NOMO-1 treated with dmso at 0.1 percent for 144 hours (cell line): ENCODE measurements around the gene DPH1.
A peak's percentile ranks its signal among the peaks of the same experiment; 100 is the strongest.

Experiments used
- DNase-seq: peaks from one replicate; lab custom pipeline; 2025; ENCODE audit not compliant: unreplicated experiment; lab: John Stamatoyannopoulos, UW

DPH1 gene

DNA sequence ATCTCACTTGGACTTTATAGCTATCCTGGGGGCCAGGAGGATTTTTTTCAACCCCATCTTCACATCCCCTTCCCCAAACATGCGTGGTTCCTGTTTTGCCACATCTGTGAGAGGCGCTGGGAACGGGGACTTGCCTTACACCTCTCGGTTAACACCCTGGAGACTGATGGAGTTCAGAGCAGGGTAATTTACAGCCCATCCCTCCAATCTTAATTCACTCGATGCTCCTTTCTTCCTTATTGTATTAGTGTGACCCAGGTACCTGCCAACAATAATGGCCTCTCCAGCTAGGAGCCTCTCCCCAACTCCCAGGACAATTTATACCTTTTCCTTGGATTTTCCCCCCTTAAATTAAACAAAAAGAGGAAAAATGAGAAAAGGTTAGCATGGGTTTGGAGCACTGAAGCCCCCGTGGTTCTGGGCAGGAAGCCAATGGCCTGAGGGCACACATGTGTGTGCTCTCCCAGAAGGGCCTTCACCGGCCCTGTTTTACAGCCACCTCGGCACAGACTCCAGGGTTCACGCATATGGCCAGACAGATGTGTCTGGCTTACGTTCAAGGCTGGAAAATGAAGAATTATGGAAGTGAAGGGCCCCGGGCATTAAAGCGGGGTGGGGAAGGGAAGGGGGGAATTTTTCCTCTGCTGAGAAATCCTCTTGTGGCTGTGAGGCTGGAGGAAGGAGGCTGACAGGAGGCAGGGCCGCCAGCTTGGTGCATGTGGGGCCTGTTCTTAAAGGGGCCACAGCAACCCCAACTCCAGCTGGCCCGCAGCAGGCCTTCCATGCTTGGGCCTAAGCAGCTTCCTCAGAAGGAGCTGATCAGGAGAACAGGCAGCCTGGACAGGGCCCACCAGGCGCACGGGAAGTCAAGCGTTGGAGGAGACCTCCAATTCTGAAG, 46.4 kb downstream of the DPH1 start:
- no peak for DNase-seq

DNA sequence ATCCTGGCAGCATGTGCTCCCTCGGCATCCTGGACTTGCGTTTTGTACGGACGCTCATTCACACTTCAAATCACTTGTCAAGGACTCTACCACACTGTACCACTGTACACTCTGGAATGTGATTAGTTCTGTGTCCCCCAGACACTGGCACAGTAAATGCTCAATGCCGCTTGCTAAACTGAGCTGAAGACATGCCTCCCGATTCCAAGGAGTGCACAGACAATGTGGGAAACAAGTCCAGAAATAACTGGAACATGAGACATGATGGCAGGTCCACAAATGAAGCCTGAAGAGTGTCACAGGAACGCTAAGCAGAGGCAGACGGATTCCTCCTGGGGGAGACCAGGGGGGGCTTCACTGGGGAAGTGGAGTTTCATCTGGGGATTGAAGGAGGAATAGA, 47.1 kb downstream of the DPH1 start:
- DNase-seq: no peak

DNA sequence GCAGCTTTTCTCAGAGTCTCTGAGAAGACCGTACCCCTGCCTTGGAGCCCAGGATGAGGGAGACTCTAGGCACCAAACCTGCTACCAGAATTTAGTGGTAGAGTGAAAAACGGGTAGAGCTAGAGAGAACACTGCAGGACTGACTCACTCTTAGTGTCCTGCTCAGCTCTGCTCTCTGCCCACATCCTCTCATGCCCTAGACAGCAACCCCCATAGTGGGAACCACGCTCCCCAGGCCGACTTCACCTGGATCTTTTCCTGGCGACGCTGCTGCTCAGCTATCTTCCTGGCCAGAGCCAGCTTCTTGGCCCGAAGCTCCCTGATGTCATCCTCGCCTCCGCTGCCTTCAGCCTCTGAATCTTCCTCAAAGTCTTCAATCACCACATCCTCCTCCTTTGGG, 51.6 kb downstream of the DPH1 start:
- no peak for DNase-seq

DNA sequence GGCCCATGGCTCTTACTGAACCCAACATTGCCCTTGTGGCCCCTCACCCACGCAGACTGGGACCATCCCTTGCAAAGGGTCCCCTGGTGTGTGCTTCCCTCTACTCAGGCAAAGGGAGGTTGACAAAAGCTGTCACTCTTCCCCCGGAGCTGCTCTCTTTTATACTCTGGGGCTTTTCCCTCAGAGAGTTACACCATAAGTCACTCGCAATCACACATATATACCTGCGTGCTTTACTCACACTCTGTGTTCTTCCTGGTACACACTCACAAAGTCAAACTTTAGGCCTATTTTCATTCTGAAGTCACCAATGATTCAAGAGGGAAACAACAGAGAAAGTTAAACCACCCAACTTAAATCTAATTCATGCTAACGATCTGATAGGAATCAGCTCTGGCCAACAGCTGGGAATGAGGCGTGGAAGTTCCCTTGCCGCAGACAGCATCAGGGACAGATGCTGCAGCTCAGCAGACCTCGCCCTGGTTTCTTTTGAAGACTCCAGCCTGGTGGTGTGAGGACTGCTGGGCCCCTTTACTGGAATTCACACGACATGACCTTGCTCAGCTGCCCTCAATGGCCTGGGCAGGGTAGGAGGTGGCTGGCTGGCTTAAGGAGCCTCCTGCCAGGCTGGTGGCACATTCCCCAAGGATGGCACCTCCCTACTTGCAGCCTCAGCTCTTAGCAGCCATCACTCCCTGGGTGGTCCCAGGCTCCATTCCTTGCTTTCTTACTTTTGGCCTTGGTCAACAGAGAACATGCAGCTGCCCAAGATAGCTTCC, 52.2 kb downstream of the DPH1 start:
- DNase-seq: no peak

DNA sequence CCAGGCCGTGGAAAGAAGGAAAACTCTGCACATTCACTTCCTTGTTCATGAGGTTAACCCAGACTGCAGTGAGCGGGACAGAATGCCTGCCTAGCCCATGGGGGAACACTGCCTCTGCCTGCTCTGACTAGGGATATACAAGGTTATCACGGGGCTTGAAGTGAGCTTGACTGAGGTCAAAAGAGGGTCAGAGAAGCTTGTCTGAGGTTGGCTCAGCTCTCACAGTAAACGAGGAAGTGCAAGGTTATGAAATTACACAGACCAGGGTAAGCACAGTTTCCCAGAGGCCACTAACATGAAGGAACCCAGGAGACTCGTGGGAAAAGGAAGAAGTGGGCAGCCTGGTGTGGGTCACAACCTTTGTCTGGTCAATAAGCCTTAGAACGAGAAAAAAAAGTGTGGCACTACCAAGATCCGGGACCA, 53.7 kb downstream of the DPH1 start:
- DNase-seq: peak; percentile 73

DNA sequence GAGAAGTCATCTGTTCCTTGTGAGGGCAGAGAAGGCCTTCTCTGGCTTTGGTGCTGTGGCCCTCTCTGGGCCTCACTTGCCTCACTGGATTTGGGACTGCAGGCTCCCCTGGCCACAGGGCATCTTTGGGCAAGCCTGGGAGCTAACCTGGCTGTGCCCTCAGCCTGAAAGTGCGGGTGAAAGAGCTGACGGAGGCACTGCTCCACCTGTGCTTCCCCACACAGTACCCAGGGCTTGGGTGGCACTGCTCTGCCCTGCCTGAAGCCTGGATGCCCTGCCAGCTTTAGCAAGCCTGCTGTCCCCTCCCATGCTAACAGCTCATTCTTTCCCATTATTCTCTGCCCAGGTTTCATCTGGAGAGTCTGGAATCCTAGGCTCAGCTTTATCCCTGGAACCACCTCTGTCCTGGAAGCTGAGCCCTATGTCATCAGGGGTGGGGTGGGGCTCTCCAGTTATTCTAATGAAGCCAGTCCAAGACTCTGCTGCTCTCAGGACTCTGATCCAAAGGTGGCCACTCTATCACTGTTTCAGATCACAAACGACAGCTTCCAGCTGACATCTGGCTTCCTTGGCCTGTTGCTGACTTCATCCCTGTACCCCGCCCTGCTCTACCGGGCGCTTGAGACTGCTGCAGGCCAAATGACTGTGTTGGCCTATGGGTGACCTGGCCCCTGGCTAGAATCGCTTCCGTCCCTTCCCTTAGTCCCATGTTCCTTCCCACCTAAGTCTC, 54.2 kb downstream of the DPH1 start:
- DNase-seq: no peak

DNA sequence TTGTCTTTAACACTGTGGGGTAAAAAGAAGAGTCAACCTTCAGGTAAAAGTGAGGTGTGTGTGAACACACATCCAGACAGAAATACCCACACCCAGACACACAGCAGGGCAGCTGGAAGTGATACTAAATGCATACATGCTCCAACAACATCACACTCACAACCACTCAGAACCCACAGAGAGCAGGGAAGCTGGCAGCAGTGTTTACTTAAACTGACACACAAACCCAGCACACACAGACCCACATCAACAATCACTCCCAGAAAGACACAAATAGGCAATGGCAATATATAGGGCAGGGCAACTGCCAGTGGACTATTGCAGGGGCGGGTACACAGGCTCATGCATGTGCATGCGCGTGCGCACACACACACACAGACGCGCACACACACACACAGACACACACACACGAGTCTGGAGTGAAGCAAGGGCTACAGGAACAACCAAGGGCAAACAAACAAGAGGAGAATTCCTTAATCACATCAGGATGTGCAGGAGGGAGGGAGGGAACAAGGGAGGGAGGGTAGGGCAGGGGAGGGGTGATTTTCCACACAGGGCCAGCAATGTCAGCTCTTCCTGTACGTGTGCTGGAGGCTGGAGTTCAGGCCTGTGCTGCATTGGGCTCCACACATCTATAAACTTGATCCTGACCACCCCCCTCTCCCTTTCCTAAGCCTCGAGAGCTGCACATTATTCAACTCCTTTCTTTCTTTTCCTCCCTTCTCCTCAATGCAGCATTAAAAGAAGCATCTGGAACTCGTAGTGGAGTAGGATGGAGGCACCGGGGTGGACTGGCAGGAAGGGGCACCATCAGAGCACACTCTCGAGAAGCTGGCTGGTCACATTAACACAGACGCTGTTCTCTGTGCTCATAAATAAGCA, 55.1 kb downstream of the DPH1 start:
- no peak for DNase-seq

DNA sequence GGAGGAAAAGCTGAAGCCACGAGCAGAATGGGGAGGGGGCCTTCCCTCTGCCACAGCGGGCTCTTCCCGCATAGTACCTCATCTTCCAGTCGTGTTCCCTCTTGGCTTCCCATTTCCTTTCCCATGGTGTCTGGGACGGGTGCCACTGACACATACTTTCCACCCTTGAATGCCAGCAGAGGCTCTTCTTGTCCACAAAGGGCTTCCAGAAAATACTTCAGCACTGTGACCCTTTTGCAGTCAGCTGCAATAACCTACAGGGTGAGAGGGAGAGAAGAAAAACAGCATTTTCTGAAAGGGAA, 55.6 kb downstream of the DPH1 start:
- DNase-seq: no peak

DNA sequence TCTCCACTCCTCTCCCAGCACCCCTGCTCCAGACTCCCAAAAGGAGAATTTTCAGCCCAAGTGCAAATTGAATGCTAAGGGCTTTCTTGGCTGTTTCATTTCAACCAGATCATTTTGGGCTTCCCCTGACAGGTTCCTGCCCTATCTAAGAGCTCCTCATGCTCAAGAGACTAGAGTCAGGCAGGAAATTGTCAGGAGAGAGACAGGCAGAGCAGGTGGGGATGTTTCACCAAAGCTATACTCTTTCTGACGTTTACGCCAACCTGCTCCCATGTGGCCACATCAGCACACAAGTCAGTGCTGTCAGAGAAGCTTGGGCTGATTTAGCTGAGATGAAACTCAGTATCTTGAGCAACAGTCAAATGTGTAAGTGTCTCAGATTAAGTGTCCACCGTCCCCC, 56.4 kb downstream of the DPH1 start:
- no peak for DNase-seq

DNA sequence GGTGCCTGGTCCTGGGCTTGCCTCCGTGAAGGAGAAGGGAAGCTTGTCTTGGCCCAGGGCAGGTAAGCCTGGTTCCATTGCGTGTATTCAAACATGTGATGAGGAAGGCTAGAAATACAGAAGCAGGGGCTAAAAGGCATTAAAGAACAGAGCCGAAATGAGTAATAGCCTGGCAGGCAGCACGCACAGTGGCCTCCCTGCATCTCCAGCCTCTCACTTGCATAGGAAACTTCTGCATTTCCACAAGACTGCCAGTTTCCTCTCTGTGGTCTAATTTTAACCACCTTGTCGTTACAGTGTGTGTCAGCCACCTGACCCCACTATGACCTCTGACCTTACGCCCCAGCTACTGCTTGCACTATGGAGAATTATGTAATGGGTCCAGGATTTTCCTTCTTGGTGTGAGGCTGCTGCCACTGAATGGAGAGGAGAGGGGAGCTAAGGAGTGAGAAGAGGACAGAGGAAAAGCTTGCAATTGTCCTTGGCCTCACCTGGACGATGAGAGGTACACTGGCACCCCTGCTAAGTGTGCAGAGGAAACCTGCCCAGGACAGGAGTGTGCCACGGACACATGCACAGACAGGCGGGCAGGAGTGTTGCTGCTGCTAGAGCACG, 57.8 kb downstream of the DPH1 start:
- peak; percentile 97 for DNase-seq

DNA sequence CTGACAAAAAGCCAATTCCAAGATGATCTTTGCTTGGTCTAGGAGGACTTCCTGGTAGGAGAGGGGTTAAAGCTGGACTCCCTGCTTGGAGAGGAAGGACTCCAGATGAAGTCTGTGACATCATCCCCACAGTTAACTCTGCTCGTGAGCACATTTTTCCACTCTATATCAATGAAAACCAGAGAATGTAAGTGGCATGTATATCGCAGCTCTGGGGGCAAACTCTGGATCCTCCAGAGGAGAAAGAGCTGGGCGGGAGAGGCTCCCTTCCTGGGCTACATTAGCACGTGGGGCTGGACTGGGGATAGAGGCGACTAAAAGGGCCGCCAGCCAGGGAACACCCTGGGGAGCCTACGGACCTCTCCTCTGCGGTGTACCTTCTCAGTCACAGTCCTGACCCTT, 59.1 kb downstream of the DPH1 start:
- no peak for DNase-seq

DNA sequence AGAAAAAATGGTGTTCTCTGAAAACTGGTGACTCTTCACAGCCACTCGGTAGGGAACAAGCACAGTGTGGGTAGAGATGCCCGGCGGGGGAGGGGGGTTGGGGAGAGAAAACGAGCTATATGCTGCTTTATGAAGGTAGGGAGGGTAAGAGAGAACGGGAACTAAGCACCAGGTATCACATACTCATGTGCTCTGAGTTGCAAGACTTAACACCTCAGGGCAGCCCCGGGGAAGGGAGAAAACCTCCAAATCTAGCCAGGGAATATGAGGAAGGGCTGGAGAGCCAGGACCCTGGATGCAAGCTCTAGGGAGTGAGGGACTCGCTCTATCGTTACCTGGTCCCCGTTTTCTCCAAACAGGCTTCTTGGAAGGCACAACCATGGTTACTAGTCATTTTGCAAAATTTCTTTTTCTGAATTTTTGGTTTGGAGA, 60.3 kb downstream of the DPH1 start:
- no peak for DNase-seq

DNA sequence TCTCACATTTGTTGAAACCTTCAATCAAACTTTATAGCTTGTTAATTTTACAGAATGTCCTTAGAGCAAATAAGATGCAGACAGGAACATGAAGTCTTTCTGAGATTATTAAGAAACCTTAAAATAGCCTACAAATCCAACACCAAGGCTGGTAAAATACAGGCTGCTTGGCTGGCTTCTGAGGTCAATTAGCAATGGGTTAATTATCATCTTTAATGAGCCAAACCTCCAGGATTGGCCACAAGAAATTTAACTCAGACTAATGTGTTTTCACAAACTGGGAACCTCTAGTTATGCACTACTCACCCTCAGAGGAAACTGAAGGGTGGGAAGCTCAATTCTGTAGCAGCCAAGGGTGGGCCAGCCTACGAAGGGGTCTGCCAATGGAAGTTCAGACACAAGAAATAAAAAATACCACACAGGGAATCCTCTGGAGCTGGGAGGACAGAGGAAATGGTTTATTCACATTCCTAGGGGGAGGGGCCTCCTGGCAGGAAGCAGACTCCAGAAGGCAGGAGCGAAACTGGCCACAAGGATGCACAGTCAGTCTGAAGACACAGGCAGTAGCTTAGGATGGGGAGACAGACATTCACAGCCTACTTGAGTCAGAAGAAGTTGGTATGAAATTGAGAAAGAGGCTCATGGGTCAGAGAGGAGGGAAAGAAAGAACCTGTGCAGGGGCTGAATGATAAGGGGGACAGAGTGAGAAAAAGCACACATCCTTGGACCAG, 61.0 kb downstream of the DPH1 start:
- DNase-seq: no peak

DNA sequence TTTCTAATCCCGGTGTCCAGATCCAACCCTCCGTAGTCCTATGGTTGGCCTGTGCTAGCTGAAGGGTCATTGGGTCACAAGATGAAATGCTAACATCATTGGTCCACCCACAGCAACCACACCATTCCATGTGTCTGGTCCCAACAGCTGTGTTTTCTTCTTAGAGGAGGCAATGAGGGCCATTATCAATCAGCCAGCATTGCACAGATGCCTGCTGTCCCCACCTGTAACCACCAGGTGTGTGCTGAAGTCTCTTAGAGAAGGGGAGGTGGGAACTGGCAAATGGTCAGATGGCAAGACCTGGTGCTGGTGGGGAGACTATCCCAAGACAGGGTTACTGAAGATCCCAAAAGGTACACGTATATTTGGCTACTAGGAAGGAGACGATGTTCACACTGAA, 62.3 kb downstream of the DPH1 start:
- no peak for DNase-seq

DNA sequence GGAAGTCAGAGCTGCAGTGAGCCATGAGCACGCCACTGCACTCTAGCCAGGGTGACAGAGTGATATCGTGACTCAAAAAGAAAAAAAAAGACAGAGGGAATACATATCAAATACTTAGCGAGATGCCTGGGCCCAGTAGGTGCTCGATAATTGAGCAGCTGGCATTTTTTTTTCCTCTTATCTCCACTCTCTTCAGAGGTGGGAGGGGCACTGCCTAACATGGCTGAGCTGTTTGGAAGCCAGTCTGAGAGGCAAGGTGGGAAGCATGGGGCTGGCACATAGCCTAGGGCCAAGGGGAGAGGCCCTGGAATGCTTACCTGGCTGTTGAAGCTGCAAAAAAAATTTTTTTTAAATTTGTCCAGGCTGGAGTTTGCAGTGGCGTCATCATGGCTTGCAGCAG, 63.4 kb downstream of the DPH1 start:
- DNase-seq: no peak
